ENCODE measurements around the gene CDCP1.

CDCP1 gene

DNA sequence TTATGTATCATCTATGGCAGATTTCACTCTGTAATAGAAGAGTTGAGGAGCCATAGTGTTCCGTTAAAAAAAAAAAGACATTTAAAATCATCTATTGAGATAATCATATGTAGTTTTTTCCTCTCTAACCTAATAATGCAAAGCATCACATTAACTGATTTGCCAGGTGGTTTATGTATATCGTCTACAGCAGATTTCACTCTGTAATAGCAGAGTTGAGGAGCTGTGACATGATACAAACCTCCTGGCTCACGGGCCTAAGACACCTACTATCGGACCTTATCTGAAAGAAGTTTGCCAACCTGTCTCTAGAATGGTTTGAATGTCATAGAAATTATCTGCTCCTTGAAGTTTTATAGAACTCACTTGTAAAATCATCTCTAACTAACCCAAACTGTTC, 29.8 kb downstream of the CDCP1 start:
- Mint-ChIP-seq H3K4me3 (no peak overlapping the region), H3K4me1 (peaks cover 69% of the 10 kb centered on the region), H3K27me3 (peaks cover 49% of the 10 kb centered on the region), H3K9me3 (no peaks in the 10 kb centered on the region), H3K27ac (no peak overlapping the region)
- ATAC-seq (no peak), DNase-seq (no peak)

DNA sequence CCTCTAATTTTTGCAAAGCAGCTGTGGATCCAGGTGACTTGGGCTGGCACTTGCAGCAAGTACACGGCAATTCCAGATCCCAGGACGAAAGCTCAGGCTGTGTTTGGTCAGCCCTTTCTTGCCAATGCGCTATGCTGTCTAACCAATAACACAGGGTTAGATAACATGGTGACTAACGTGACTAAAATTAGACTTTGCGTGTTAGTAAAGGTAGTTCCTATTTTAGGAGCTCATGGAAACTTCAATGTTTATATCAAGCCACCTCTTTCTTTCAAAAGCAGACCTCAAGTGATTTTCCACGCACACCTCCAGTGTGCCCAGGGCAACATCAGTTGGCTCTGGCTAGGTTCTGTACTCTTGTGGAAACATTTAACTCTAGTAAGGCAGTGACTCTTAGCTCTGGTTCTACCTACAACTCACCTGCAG, 32.5 kb downstream of the CDCP1 start:
- no peak overlapping the region for H3K4me3 Mint-ChIP-seq
- ATAC-seq (no peak), DNase-seq (no peak)
- no peaks in the 10 kb centered on the region for H3K9me3 Mint-ChIP-seq
- H3K27ac Mint-ChIP-seq = peak overlapping the region in 1 of 2 donors; percentile 27
- H3K4me1 Mint-ChIP-seq = peaks cover 78% of the 10 kb centered on the region
- peaks cover 22% of the 10 kb centered on the region for H3K27me3 Mint-ChIP-seq

DNA sequence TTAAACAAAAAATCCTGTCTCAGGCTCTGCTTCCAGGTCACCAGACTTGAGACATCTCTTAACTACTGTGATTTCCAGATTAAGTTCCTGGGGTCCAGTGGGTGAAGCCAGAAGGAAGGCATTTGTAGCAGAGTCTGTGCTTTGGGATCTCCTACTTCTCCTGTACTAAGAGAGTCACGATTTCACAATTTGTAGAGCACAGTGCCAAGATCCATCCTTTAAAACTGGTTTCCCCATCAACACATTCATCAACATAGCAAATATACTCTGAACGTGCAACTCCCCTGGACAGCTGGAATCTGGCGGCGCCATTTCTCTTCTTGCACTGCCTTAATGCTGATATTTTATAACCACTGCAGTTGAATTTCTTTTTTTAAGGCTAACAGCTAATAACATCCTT, 33.2 kb downstream of the CDCP1 start:
- DNase-seq (no peak), ATAC-seq (no peak)
- H3K27me3 Mint-ChIP-seq = peaks cover 15% of the 10 kb centered on the region
- no peaks in the 10 kb centered on the region for H3K9me3 Mint-ChIP-seq
- no peak overlapping the region for H3K27ac Mint-ChIP-seq
- H3K4me3 Mint-ChIP-seq = peak overlapping the region in 1 of 2 donors; percentile 11
- peaks cover 71% of the 10 kb centered on the region for H3K4me1 Mint-ChIP-seq

DNA sequence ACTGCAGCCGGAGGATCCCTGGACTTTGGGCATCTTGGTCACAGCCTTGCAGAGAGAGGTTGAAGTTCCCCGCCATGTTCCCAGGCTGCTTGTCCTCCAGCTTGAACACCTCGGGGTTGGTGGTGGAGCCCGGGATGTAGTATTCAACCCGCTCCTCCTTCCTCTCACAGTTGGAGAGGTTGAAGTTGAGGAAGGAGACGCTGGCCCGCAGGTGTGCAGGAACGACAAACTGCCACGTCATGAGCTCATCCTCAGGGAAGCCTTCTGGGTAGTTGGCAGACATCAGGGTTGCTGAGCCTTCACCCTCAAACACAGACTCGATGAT, 35.7 kb downstream of the CDCP1 start:
- no peak for ATAC-seq
- DNase-seq = no peak
- H3K4me3 Mint-ChIP-seq = peak overlapping the region; percentile 4 to 76
- H3K4me1 Mint-ChIP-seq = peaks cover 87% of the 10 kb centered on the region
- peaks cover 28% of the 10 kb centered on the region for H3K27me3 Mint-ChIP-seq
- no peaks in the 10 kb centered on the region for H3K9me3 Mint-ChIP-seq
- no peak overlapping the region for H3K27ac Mint-ChIP-seq

DNA sequence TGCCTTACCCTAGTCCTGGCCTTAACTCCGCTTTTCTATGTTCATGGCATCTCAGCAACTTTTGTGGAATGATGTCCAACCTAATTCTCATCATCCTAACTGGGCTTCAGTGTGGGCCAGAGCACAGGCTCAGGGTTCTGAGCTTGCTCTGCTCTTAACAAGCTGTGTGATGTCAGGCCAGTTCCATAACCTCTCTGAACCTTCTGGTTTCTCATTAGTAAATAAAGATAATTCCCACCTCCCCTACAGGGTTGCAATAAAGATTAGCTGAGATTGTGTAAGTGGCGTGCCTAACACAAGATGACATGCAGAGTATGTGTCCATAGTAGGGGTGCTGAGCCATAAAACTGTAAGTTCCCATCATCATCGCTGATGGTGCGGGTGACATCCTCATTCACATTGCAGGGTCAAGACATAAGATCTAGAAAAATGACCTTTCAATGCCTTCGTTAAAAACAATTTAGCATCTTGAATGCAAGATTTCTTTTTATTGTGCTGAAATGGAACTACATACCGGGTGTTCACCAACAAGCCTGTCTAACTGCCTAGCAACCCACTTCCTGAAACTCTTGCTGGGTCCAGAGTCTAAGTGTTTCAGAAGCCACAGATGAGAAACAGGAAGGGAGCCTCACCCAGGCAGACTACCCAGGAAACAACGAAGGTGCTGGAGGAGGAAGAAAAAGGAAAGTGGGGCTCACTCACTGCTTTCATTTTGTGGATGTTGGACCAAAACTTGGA, 36.2 kb downstream of the CDCP1 start:
- ATAC-seq = peak; percentile 40
- peaks cover 87% of the 10 kb centered on the region for H3K4me1 Mint-ChIP-seq
- H3K27me3 Mint-ChIP-seq = peaks cover 28% of the 10 kb centered on the region
- no peaks in the 10 kb centered on the region for H3K9me3 Mint-ChIP-seq
- peak overlapping the region; percentile 4 to 76 for H3K4me3 Mint-ChIP-seq
- no peak overlapping the region for H3K27ac Mint-ChIP-seq
- no peak for DNase-seq

DNA sequence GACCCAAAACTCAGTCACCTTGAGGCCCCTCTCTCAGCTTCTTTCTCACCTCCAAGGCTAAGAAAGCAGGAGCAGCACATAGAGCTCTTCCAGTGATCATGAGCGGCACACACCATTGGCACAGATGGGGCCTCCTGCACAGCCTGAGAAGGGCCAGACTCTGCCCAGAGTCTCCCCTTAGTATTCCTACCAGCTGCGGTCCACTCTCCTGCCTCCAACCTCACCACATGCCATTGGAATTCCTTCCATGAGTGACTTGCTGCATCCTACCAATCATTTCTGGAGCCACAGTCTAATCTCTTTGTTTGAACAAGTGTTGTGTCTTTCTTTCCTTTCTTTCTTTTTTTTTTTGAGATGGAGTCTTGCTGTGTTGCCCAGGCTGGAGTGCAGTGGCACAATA, 39.3 kb downstream of the CDCP1 start:
- peaks cover 0 to 6% of the 10 kb centered on the region in 2 donors for H3K9me3 Mint-ChIP-seq
- DNase-seq (no peak), ATAC-seq (no peak)
- H3K4me1 Mint-ChIP-seq = peaks cover 73% of the 10 kb centered on the region
- peak overlapping the region in 1 of 2 donors; percentile 48 for H3K4me3 Mint-ChIP-seq
- H3K27me3 Mint-ChIP-seq = peaks cover 28% of the 10 kb centered on the region
- no peak overlapping the region for H3K27ac Mint-ChIP-seq

DNA sequence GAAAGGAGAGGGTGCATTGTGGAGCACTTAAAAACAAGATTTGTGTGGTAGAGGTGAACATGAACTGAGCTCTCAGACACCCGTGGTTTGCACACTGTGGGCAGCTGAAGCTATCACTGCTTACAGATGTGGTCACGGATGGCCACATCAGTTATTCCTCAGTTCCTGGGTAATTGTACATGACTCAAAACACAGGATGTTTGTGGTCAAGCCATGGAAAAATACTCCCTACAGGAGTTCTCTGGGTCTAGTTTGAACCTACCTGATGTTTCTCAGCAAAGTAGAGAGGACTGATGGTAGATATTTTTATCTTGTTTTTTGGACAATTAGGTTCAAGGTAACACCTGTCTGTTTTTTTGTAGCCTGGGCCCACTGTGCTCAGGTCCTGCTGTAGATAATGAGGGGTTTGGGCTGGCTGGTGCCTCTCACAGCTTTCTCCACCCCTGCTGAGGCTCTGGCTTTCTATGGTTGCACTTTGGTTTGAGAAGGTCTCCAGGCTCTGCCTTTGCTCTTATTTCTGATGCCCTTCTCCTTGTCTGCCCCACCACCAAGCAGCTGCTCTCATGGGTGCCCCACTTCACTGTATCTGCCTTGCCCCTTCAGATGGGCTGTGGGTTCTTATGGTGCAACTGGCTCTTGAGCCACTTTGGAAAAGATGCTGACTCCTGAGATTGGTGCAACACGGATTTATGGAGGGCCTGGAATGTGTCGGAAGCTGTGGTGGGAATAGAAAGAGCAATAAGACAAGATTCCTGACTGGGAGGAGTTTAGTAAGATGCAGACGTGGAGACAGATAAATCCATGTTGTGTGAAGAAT, 40.1 kb downstream of the CDCP1 start:
- H3K27ac Mint-ChIP-seq = no peak overlapping the region
- DNase-seq (peak; percentile 76 to 87), ATAC-seq (peak; percentile 96)
- peaks cover 26% of the 10 kb centered on the region for H3K27me3 Mint-ChIP-seq
- H3K4me1 Mint-ChIP-seq = peaks cover 67% of the 10 kb centered on the region
- peaks cover 0 to 6% of the 10 kb centered on the region in 2 donors for H3K9me3 Mint-ChIP-seq
- peak overlapping the region; percentile 32 to 42 for H3K4me3 Mint-ChIP-seq

DNA sequence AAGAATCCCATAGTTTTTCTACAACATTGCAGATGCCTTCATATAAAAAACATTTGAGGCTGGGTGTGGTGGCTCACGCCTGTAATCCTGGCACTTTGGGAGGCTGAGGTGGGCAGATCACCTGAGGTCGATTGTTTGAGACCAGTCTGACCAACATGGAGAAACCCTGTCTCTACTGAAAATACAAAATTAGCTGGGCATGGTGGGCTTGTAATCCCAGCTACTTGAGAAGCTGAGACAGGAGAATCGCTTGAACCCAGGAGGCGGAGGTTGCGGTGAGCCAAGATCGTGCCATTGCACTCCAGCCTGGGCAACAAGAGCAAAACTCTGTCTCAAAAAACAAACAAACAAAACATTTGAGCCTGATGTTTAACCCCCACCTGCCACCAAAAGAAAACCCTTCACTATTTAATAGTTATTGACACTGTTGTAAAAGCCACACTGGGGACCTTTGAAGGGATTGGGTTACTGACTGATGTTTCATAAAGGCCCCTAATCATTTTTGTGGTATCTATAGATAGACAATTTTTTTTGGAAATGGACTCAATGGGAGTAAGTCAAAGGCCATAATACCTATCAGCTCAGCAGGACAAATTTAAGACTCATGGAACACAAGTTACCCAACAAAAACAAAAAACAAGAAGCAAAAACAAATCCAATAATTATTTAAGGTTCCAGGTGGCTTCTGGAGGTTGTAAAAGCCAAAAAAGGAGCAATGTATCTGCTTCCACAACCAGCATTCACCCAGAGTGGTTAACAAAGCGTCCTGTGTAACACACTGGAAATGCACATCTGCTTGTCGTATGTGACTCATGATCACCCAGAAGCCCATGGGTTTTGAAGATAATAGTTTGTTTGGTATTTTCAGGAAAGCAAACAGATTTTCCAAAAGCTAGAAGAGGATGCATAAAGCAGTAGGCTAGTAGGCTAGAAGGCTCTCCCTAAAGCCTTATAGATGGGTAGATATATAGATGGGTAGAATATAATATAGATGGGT, 41.2 kb downstream of the CDCP1 start:
- Mint-ChIP-seq H3K9me3 (peaks cover 0 to 6% of the 10 kb centered on the region in 2 donors), H3K27me3 (peaks cover 32% of the 10 kb centered on the region), H3K4me3 (peak overlapping the region; percentile 32 to 42), H3K4me1 (peaks cover 56% of the 10 kb centered on the region), H3K27ac (peak overlapping the region in 1 of 2 donors; percentile 49)
- peak; percentile 7 for ATAC-seq
- no peak for DNase-seq

DNA sequence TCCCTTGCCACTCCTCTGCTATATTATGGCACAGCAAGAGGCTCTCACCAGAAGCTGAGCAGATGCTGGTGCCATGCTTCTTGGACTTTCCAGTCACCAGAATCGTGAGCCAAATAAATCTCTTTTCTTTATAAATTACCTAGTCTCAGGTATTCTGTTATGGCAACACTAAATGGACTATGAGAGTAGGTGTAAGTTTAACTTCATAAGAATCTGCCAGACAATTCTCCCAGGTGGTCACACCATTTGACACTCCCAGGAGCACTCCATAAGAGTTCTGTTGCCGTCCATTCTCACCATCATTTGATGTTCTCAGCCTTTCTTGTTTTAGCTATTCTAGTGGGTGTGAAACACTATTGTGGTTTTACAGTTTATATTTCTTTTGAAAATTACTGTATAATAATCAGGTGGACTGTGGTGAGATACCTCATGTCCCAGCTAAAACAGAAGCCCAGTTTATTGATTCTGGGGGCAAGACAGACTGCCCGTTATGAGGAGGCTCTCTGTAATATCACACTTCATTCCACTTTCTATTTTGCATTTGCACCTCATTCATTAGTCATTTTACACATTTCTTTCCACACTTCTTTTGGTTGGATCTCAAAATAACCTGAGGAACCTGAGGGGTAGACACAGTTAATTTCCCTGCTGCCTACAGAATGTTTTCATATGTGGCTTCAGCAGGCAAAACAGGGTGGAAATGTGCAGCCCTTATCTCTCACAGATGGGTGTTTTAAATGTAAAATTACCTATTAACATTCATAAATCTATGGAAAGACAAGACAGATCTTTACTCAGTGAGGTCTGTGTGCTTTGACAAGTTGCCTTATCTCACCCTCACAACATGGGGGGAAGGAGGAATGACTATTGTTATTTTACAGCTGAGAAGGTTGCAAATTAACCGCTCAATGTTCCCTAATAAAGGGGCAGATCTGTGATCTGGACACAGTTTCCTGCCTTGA, 42.1 kb downstream of the CDCP1 start:
- peaks cover 0 to 6% of the 10 kb centered on the region in 2 donors for H3K9me3 Mint-ChIP-seq
- H3K4me3 Mint-ChIP-seq = no peak overlapping the region
- ATAC-seq (no peak), DNase-seq (no peak)
- no peak overlapping the region for H3K27ac Mint-ChIP-seq
- H3K4me1 Mint-ChIP-seq = peaks cover 47% of the 10 kb centered on the region
- H3K27me3 Mint-ChIP-seq = peaks cover 42% of the 10 kb centered on the region

DNA sequence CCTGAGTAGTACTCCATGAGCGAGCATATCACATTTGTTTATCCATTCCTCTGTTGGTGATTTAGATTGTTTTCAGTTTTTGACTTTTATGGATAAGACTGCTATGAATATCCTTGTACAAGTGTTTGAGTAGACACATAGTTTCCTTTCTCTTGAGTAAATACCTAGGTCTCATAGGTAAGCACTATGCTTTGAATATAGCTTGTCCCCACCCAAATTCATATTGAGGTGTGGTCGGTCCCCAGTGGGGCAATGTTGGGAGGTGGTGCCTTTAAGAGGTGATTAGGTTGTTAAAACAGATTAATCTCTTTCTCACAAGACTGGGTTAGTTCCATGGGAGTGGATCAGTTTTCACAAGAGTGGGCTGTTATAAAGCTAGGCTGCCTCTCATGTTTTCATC, 42.8 kb downstream of the CDCP1 start:
- DNase-seq (no peak), ATAC-seq (no peak)
- Mint-ChIP-seq H3K4me3 (no peak overlapping the region), H3K27ac (no peak overlapping the region), H3K9me3 (peaks cover 0 to 6% of the 10 kb centered on the region in 2 donors), H3K27me3 (peaks cover 49% of the 10 kb centered on the region), H3K4me1 (peaks cover 46% of the 10 kb centered on the region)

DNA sequence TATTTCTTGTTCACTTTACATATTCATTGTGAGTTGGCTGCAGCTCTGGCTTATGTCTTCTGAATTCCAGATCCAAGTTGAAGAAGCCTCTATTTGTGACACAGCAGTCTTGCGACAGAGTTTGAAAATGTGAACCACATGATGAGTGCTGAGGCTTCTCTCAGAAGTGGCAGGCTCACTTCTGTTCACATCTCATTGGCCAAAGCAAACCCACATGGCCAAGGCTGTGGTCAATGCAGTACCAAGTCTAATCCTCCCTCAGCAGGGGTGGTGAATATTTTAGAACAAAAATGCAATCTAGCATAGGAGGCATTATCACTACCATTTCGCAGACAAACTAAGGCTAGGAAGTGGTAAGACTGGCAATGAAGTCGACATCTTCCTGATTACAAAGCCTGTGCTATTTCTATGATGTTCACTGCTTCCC, 45.2 kb downstream of the CDCP1 start:
- DNase-seq (no peak), ATAC-seq (peak; percentile 32)
- Mint-ChIP-seq H3K4me1 (peaks cover 27% of the 10 kb centered on the region), H3K27me3 (peaks cover 50% of the 10 kb centered on the region), H3K4me3 (no peak overlapping the region), H3K9me3 (peaks cover 0 to 6% of the 10 kb centered on the region in 2 donors), H3K27ac (no peak overlapping the region)

DNA sequence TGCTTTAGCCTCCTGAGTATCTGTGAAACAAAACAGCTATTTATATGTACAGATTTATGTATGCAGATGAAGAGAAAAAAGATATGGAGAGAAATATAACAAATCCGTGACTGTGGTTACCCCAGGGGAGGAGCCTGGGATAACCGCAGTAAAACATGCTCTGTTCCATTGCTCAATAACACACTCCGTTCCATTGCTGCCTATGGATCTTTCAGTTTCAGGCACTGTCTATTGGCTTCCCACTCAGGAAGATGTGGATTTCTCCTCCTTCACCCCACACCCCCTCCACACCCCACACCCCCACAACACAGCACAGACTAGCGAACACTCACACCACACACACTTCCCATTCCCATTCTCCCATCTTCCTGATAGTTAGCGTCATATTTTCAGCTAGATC, 47.9 kb downstream of the CDCP1 start:
- Mint-ChIP-seq H3K27me3 (peaks cover 70% of the 10 kb centered on the region), H3K9me3 (peaks cover 0 to 4% of the 10 kb centered on the region in 2 donors), H3K4me1 (peaks cover under 1% of the 10 kb centered on the region), H3K27ac (no peak overlapping the region), H3K4me3 (no peak overlapping the region)
- DNase-seq (no peak), ATAC-seq (no peak)

DNA sequence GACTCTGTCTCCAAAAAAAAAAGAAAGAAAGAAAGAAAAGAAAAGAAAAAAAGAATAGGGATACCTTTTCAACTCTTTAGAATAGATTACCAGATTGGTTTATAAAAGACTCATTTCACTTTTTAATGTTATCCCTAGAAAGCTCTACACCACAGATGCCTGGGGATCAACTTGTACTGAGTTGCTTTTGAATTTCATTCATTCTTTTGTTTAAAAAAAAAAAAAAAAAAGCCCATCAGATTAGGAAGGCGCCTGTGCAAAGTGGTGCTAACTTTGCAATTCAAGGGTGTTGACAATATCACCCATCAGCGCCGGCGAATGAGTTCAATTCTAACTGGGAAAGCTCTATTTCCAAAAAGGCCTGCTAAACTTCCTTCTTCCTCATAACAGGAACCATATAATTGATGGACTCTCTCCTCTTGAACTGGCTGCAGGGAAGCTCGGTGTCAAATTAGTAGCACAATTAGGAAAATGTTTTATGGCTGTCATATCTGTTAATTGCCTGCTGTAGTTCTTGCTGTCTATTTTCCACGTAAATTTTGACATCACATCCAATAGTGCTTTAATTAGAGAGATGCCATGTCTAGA, 48.8 kb downstream of the CDCP1 start:
- DNase-seq (no peak), ATAC-seq (no peak)
- Mint-ChIP-seq H3K4me1 (no peaks in the 10 kb centered on the region), H3K4me3 (no peak overlapping the region), H3K9me3 (no peaks in the 10 kb centered on the region), H3K27ac (no peak overlapping the region), H3K27me3 (peaks cover 73% of the 10 kb centered on the region)

DNA sequence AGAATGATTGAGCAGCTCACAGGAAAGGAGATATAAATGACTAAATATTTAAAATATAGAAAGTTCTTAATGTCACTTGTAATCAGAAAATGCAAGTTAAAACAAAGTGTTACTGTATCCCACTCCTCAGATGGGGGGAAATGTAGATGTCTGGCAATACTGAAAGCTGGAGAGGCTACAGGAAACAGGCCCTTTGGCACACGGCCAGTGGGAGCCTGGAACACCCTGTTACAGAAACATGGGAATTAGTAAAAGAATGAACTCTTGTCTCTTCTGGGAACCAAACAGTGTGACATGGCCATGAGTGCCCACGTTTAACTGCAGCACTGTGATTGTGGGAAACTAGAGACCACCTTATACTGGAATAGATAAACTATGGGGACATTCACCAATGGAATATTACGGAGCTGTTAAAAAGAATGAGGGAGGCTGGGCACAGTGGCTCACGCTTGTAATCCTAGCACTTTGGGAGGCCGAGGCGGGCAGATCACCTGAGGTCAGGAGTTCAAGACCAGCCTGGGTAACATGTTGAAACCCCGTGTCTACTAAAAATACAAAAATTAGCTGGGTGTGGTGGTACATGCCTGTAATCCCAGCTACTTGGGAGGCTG, 50.2 kb downstream of the CDCP1 start:
- no peak overlapping the region for H3K27ac Mint-ChIP-seq
- no peaks in the 10 kb centered on the region for H3K4me1 Mint-ChIP-seq
- no peaks in the 10 kb centered on the region for H3K9me3 Mint-ChIP-seq
- no peak overlapping the region for H3K4me3 Mint-ChIP-seq
- peaks cover 73% of the 10 kb centered on the region for H3K27me3 Mint-ChIP-seq
- ATAC-seq (no peak), DNase-seq (no peak)

All from stimulated activated naive CD8-positive, alpha-beta T cell treated with anti-CD3 and anti-CD28 coated beads, Interleukin-15, amount 100 ng/mL, for 72 hours (primary cell).